ENCODE data around the gene CCDC188.
"Not testable (repeated sequence)": the region's sequence is repeated elsewhere in the genome, so short reads cannot be mapped to it uniquely, and the experiment has no call there.

CCDC188 gene

GRCh38 chr22:20165421-20165820 is 14.6 kb upstream of the CCDC188 start:
- no peak overlapping the region for H3K4me3 ChIP-seq (ENCODE audit: low read depth, low read length)
- in situ Hi-C loops (cut with HindIII; ENCODE audit: low sequenced_read_pairs), result no loop called here
- no peak for DNase-seq (ENCODE audit: low read depth, low spot score)
- TF ChIP-seq CTCF (IDR thresholded peaks at IDR 0.05; ENCODE audit: low read depth, low read length), result no peak

GRCh38 chr22:20164863-20165262 is 14.0 kb upstream of the CCDC188 start:
- no peak for TF ChIP-seq CTCF (IDR thresholded peaks at IDR 0.05; ENCODE audit: low read depth, low read length)
- in situ Hi-C loops (cut with HindIII; ENCODE audit: low sequenced_read_pairs), result no loop called here
- no peak for DNase-seq (ENCODE audit: low read depth, low spot score)
- no peak overlapping the region for H3K4me3 ChIP-seq (ENCODE audit: low read depth, low read length)

DNA sequence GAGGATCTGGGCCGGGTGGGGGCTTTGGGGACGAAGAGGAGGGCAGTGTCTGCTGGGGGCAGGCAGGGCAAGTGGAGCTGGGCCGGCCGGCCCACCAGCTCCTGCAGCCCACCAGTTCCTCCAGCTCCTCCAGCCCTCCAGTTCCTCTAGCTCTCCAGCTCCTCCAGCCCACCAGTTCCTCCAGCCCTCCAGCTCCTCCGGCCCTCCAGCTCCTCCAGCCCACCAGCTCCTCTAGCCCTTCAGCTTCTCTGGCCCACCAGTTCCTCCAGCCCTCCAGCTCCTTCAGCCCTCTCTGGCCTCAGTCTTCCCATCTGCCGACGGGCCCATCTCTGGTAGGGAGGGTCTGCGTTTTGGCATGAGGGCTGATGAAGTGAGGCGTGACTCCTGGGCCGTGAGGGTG is 9.2 kb upstream of the CCDC188 start:
- in situ Hi-C loops (cut with HindIII; ENCODE audit: low sequenced_read_pairs), result no loop called here
- TF ChIP-seq CTCF (IDR thresholded peaks at IDR 0.05; ENCODE audit: low read depth, low read length), result no peak
- H3K4me3 ChIP-seq (ENCODE audit: low read depth, low read length), result no peak overlapping the region
- DNase-seq (ENCODE audit: low read depth, low spot score), result no peak

- DNase-seq (ENCODE audit: low read depth, low spot score); in situ Hi-C loops (cut with HindIII; ENCODE audit: low sequenced_read_pairs); H3K4me3 ChIP-seq (ENCODE audit: low read depth, low read length): not testable (repeated sequence)
Measured at GRCh38 chr22:20159531-20159930, 8.7 kb upstream of the CCDC188 start.

DNA sequence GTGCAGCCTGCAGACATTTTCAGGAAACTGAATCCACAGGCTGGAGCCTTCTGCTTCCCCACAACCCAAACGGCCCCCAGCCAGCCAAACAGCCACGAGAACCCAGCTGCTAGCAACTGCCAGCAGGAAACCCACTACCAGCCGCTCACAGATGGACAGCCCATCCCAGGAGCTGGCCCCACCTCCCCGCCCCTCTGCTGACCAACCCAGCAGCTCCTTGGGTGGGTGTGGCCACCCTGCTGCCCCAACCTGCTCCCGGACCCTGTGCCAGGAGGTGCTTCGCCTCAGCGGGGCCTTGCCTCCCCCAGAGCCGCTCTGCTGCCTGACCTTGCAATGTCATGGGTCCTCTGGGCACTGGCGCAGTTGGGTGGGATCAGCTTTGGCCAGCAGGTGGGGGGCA is 8.2 kb upstream of the CCDC188 start:
- no peak for TF ChIP-seq CTCF (IDR thresholded peaks at IDR 0.05; ENCODE audit: low read depth, low read length)
- in situ Hi-C loops (cut with HindIII; ENCODE audit: low sequenced_read_pairs), result no loop called here
- H3K4me3 ChIP-seq (ENCODE audit: low read depth, low read length), result no peak overlapping the region
- no peak for DNase-seq (ENCODE audit: low read depth, low spot score)

DNA sequence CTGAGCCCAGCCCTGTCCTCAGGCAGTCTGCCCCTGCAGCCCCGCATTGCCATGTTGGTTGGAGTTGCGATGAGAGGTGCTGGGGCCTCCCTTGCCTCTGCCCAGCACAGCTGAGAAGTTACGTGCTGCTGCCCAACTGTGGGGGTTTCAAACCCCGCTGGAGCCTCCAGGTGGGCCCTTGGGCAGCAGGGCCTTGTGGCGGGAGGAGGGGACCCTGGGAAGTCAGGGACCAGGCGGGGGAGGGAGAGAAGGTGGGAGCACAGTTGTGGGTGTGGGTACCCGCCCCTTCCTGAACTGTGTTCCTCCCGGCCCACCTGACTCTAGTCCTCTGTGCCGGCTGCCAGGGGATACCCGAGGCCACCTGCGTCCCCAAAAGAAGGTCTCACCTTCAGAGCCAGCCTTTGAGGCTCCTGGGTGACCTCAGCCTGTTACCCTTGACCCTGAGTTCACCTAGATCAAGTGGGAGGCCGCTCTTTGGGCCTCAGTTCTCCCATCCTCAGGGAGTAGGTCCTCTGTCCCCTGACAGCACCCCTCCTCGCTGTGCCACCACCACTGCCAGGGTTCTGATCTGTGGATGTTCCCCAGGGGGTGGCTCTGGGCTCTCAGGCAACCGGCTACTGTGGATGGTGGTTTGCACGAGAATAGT is 7.7 kb upstream of the CCDC188 start:
- H3K4me3 ChIP-seq (ENCODE audit: low read depth, low read length), result no peak overlapping the region
- no peak for TF ChIP-seq CTCF (IDR thresholded peaks at IDR 0.05; ENCODE audit: low read depth, low read length)
- no peak for DNase-seq (ENCODE audit: low read depth, low spot score)
- in situ Hi-C loops (cut with HindIII; ENCODE audit: low sequenced_read_pairs), result no loop called here

DNA sequence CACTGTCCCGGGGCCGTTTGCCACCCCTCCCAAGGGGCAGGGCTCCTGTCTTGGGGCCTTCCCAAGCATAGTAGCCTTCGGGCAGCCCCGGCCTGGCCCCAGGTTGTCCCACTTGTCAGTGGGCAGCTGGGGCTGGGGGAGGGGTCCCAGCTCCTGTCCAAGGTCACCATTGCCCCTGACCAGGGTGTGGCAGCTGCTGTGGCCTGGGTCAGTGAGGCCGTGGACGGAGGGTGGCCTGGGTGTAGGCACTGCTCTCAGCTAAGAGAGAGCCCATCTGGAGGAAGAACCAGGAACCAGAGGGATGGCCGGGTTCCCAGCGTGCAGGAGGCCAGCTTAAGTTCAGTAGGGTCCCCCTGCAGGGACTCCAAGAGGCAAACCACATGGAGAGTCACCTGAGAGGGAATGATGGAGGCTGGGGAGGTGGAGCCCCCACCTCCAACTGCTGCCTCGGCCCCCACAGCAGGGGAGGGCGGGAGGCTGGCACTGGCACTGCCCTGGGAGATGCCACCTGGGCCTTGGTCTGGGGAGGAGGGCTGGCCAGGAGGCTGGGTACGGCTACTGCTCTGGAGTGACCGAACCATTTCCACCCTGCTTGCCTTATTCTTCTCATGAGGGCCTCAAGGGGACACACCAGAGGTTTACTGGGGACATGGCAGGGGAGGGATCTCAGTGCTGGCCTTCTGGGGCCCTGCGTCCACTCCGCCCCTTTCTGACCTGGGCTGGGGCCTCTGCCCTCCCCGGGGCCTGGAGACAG is 6.8 kb upstream of the CCDC188 start:
- no peak for DNase-seq (ENCODE audit: low read depth, low spot score)
- TF ChIP-seq CTCF (IDR thresholded peaks at IDR 0.05; ENCODE audit: low read depth, low read length), result no peak
- H3K4me3 ChIP-seq (ENCODE audit: low read depth, low read length), result no peak overlapping the region
- in situ Hi-C loops (cut with HindIII; ENCODE audit: low sequenced_read_pairs), result no loop called here
